ENCODE results near the gene IRF5. TPM values are rescaled to one million over a fixed set of nuclear protein-coding genes. Genes with fewer than 3 reads are reported as not detected.

IRF5 gene
- total RNA-seq, 1 experiment from 2014 or later: 16.5 TPM

DNA sequence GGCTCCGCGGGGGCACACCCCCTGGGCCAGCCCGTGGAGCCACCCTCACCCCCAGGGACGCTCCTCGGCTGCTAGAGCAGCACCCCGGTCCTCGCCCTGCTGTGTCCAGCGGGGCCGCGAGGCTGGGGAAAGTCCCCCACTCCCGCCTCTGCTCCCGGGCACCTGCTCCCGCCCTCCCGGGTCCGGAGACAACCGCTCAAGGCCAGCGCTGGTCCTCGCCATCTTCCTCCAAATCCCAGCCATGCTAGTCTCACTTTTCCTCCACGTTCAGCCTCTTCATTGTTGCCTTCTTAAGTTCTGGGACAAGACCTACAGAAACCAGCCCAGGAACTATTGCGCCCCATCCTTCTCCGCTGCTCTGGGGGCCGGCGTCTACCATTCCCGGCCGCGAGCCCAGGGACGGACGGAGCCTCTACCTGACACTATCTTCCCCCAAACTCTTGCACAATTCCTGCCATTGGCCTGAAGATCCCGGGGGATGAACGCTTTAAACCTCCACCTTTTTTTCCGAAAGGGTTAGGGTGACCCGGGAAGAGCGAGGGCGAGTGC, 22.4 kb upstream of the IRF5 start:
- Histone ChIP-seq H4K20me1 (ENCODE audit: insufficient read depth) (no peaks in the 10 kb centered on the region), H3K27ac (ENCODE audit: low read depth, low read length) (no peak overlapping the region), H3K9ac (ENCODE audit: low read length) (no peak overlapping the region), H2AFZ (ENCODE audit: low read depth, low read length, poor library complexity, severe bottlenecking) (no peak overlapping the region), H3K9me2 (ENCODE audit: insufficient read depth) (no peaks in the 10 kb centered on the region), H3K27me3 (ENCODE audit: insufficient read depth, low read length) (peaks cover 6% of the 10 kb centered on the region; the same call in 1 of the 2 replicates), H3K4me3 (replicated peaks in 1 of 2; ENCODE audit: low read depth in 1 of 2, low read length in 2 of 2) (no peak overlapping the region), H3K79me2 (ENCODE audit: insufficient read depth, low read length) (no peaks in the 10 kb centered on the region), H3K9me3 (ENCODE audit: control insufficient read depth in 1 of 2, insufficient read depth in 1 of 2, low read depth in 1 of 2, low read length in 2 of 2) (no peaks in the 10 kb centered on the region), H3K4me1 (ENCODE audit: control insufficient read depth in 1 of 2, insufficient read depth in 2 of 2, low read length in 2 of 2) (peaks cover 0 to 5% of the 10 kb centered on the region in 2 experiments; a peak in 1 of 4 replicates), H3K36me3 (ENCODE audit: control insufficient read depth in 1 of 2, insufficient read depth in 2 of 2, low read length in 2 of 2) (no peaks in the 10 kb centered on the region), H3K4me2 (ENCODE audit: low read length) (no peak overlapping the region)
- ChIA-PET POLR2A (no interaction called here), RAD21 (ENCODE audit: low non-redundant PET in 1 of 2, low total read pairs in 2 of 2, uncharacterized antibody in 2 of 2, unreplicated experiment in 2 of 2) (no interaction called here), CTCF (no interaction called here)
- intact Hi-C loops (cut with micrococcal nuclease): no loop called here
- no peak for TF ChIP-seq CBX3 (IDR thresholded peaks at IDR 0.05; ENCODE audit: low read depth)
- no peak for TF ChIP-seq CEBPB (IDR thresholded peaks at IDR 0.05; ENCODE audit: low read depth)
- no peak for TF ChIP-seq SP1 (IDR thresholded peaks at IDR 0.05; ENCODE audit: low read depth)
- no peak for TF ChIP-seq REST (IDR thresholded peaks at IDR 0.05; ENCODE audit: low read depth)
- TF ChIP-seq YY1 (IDR thresholded peaks at IDR 0.05; ENCODE audit: extremely low read depth, insufficient replicate concordance, low read depth, low read length): no peak
- TF ChIP-seq TCF7L2 (IDR thresholded peaks at IDR 0.05; ENCODE audit: borderline replicate concordance, extremely low read depth, insufficient read depth, insufficient read length): no peak
- TF ChIP-seq ATF3 (IDR thresholded peaks at IDR 0.05): no peak
- ATAC-seq (no peak), DNase-seq (ENCODE audit: low read depth, low spot score) (no peak)
- BruUV-seq (replicated peaks): no TSS peak

Measured in HCT116 (cell line).